ENCODE measurements around the gene PAK6.

DNA sequence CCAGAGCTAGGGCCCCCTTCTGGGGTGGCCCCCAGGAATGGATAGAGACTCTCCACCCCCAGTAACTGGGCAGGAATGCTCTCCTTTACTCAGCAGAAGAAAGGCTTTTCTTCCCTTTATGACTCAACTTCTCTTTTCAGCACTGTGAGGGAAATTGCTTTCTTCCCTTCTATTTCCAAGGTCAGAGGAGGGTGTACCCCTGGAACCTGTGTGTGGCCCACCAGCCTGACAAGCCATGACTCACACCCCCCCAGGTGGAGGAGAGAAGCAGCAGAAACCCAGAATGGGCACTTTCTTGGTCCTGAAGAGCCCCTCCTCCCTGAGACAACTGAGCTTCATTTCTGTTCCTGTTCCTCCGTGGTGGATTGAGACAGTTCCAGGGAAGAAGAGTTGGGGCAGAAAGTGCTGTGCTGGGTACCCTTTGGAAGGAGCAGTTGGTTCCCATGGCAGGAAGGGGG, 46.7 kb downstream of the PAK6 start:
- TF ChIP-seq CTCF (IDR thresholded peaks at IDR 0.05) (no peak), POLR2A (IDR thresholded peaks at IDR 0.05) (no peak)

Measured in heart left ventricle (tissue), 13 donors.